SU-DHL-6 (cell line): Measurements from ENCODE around the gene FTL.

ENCODE experiments used
- EZH2phosphoT487 ChIP-seq: fragments of 200-600 bp; sonication (generic), shearing (Covaris generic); conservative IDR thresholded peaks from 2 replicates; pipeline ENCODE4 v1.6.1; 2018; ENCODE audit warnings: mild to moderate bottlenecking, antibody characterized with exemption, low read length, moderate library complexity, mixed read lengths
- TF ChIP-seq, protein P1 (sequence below): fragments of 200-600 bp; sonication (generic); IDR thresholded peaks from one replicate; pipeline ENCODE4 v1.5.1; 2017; ENCODE audit warnings: antibody characterized with exemption, mild to moderate bottlenecking, low read length, moderate library complexity; ENCODE audit not compliant: insufficient read depth, poor library complexity, severe bottlenecking

DNA sequence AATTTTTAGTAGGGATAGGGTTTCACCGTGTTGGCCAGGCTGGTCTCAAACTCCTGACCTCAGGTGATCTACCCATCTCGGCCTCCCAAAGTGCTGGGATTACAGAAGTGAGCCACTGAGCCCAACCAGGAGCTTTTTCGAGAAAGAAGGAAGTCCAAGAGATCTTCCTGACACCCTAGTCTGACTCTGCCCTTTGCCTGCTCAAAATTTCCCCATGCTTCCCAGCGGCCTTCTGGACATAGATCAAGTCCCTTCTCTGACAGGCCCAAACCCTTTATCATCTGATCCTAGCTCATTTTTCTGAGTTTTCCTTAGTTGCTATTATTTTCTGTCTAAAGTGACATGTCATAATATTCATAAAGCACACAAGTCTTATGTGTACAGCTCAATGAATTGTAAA, 12.0 kb upstream of the FTL start:
- TF ChIP-seq, protein P1, sequence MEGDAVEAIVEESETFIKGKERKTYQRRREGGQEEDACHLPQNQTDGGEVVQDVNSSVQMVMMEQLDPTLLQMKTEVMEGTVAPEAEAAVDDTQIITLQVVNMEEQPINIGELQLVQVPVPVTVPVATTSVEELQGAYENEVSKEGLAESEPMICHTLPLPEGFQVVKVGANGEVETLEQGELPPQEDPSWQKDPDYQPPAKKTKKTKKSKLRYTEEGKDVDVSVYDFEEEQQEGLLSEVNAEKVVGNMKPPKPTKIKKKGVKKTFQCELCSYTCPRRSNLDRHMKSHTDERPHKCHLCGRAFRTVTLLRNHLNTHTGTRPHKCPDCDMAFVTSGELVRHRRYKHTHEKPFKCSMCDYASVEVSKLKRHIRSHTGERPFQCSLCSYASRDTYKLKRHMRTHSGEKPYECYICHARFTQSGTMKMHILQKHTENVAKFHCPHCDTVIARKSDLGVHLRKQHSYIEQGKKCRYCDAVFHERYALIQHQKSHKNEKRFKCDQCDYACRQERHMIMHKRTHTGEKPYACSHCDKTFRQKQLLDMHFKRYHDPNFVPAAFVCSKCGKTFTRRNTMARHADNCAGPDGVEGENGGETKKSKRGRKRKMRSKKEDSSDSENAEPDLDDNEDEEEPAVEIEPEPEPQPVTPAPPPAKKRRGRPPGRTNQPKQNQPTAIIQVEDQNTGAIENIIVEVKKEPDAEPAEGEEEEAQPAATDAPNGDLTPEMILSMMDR: no peak
- no peak for TF ChIP-seq EZH2phosphoT487
